Activated naive CD4-positive, alpha-beta T cell treated with anti-CD3 and anti-CD28 coated beads, Interleukin-2, amount 50 U/mL, for 24 hours (primary cell): ENCODE results near the gene CCDC116.

ENCODE experiments used
- H3K27ac Mint-ChIP-seq: one replicate; pipeline ENCODE4 v1.8.0; 2021; ENCODE audit warnings: mild to moderate bottlenecking, mixed read lengths
- H3K27me3 Mint-ChIP-seq: one replicate; pipeline ENCODE4 v1.8.0; 2021; ENCODE audit warnings: mixed read lengths
- H3K36me3 Mint-ChIP-seq: one replicate; pipeline ENCODE4 v1.8.0; 2021; ENCODE audit warnings: mixed read lengths
- H3K4me1 Mint-ChIP-seq: one replicate; pipeline ENCODE4 v1.8.0; 2021; ENCODE audit warnings: mixed read lengths
- H3K4me3 Mint-ChIP-seq: one replicate; pipeline ENCODE4 v1.8.0; 2021; ENCODE audit warnings: mild to moderate bottlenecking, mixed read lengths
- H3K9me3 Mint-ChIP-seq: one replicate; pipeline ENCODE4 v1.8.0; 2021; ENCODE audit warnings: mixed read lengths

The CCDC116 gene

GRCh38 chr22:21652010-21652546, 19.5 kb downstream of the CCDC116 start:
- Mint-ChIP-seq H3K36me3 (peaks cover 2% of the 10 kb centered on the region), H3K4me3 (peak overlapping the region; percentile 89), H3K27ac (no peak overlapping the region), H3K4me1 (peaks cover 29% of the 10 kb centered on the region), H3K27me3 (no peaks in the 10 kb centered on the region), H3K9me3 (no peaks in the 10 kb centered on the region)

- H3K4me3 Mint-ChIP-seq = peak overlapping the region; percentile 57
- H3K4me1 Mint-ChIP-seq = peaks cover 35% of the 10 kb centered on the region
Measured at GRCh38 chr22:21652547-21653545, 20.3 kb downstream of the CCDC116 start.

DNA sequence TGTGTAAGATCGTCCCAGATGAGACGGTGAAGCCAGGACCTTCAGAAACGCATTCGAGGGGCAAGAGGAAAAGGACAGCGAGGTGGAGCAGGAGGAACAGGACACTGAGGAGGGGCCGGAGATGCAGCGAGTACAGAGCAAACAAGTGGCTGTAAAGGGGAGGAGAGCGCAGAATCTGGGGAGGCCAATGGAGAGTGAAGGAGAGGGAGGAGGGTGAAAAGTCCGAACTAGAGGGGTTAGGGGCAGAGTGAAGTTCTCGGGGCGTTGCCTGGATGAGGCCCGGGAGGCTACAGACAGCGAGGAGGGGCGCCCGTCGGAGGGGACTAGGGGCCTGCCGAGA, 24.4 kb downstream of the CCDC116 start:
- Mint-ChIP-seq H3K27me3 (no peaks in the 10 kb centered on the region), H3K4me1 (peaks cover 17% of the 10 kb centered on the region), H3K9me3 (no peaks in the 10 kb centered on the region), H3K27ac (peak overlapping the region; percentile 73), H3K4me3 (peak overlapping the region; percentile 73), H3K36me3 (no peaks in the 10 kb centered on the region)

More at GRCh38 chr22:21652547-21653545, 20.3 kb downstream of the CCDC116 start:
- no peak overlapping the region for H3K27ac Mint-ChIP-seq
- no peaks in the 10 kb centered on the region for H3K9me3 Mint-ChIP-seq
- no peaks in the 10 kb centered on the region for H3K27me3 Mint-ChIP-seq
- peaks cover 2% of the 10 kb centered on the region for H3K36me3 Mint-ChIP-seq

DNA sequence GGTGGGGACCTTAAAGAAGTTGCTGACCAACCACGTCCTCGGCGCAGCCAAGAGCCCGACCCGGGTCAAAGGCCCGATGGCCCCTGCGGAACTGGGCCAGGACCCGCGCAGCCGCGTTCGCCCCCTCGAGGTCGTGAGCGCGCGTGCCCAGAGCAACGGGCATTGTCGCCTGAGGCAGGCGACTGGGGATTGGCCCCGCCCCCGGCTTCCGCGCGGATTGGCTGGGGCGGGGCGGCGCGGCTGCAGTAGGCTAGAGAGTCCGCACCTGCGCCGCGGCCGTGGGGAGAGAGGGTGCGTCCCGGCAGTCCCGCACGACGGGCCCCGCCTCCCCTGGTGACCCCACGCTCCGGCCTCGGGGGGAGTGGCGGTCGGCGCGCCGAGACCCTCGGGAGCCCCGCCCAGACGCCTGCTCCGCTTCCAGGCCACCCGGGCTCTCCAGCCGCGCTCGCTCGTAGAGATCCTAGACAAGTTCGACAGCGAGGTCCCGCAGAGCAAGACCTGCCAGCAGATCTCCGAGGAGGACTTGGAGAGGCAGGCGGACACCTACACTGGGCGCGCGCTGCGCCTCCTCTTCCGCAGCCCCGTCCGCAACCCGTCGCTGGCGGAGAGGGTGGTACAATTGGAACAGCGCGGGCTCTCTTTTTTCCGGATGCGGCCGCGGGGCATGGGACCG, 24.9 kb downstream of the CCDC116 start:
- Mint-ChIP-seq H3K4me1 (peaks cover 17% of the 10 kb centered on the region), H3K27me3 (no peaks in the 10 kb centered on the region), H3K4me3 (peak overlapping the region; percentile 85), H3K36me3 (no peaks in the 10 kb centered on the region), H3K9me3 (no peaks in the 10 kb centered on the region), H3K27ac (no peak overlapping the region)

DNA sequence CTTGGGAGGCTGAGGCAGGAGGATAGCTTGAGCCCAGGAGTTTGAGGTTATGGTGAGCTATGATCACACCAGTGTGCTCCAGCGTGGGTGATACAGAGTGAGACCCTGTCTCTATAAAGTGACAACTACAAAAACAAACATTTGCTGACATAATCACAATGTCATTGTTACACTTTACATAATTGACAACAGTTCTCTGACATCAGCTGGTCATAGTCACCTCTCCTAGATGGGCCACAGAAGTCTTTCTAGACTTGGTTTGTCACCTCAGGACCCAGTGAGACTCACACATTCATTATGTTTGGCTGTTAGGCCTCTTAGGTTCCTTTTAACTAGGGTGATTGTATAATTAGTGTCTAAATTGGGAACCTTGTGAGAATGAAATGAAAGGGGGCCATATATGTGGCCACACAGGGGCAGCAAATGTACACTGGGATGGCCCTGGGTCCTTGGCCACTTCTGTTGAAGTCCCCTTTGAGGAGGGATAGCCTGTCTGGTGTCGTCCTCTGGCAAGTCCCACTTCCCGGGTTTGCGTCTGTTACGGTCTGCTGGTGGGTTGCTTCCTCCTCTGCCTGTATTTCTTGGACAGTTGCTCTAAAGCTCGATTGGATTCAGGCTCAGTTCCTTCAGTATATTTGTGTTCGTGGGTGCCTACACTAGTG, 27.4 kb downstream of the CCDC116 start:
- peaks cover 18% of the 10 kb centered on the region for H3K4me1 Mint-ChIP-seq
- no peaks in the 10 kb centered on the region for H3K36me3 Mint-ChIP-seq
- H3K27ac Mint-ChIP-seq = no peak overlapping the region
- no peaks in the 10 kb centered on the region for H3K9me3 Mint-ChIP-seq
- H3K4me3 Mint-ChIP-seq = no peak overlapping the region
- no peaks in the 10 kb centered on the region for H3K27me3 Mint-ChIP-seq

DNA sequence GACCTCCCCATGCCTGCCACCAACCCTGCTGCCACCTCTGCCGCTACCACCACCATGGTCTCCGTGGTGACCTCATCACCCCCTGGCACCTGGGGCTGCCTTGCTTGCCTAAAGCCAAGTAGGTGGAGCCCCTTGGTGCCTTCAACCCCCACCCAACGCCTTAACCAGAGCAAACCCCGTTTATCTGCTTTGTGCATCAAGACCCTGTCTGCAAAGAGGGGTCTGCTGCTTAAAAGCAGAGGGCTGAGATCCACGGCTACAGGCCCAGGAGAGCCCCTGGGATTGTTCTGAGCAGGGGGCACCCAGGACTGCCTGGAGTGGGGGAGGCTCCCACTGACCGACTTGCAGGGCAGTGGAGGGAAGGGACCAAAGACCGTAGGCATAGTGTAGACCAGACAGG, 28.3 kb downstream of the CCDC116 start:
- Mint-ChIP-seq H3K36me3 (no peaks in the 10 kb centered on the region), H3K4me1 (peaks cover 24% of the 10 kb centered on the region), H3K4me3 (no peak overlapping the region), H3K27me3 (no peaks in the 10 kb centered on the region), H3K9me3 (no peaks in the 10 kb centered on the region), H3K27ac (no peak overlapping the region)

DNA sequence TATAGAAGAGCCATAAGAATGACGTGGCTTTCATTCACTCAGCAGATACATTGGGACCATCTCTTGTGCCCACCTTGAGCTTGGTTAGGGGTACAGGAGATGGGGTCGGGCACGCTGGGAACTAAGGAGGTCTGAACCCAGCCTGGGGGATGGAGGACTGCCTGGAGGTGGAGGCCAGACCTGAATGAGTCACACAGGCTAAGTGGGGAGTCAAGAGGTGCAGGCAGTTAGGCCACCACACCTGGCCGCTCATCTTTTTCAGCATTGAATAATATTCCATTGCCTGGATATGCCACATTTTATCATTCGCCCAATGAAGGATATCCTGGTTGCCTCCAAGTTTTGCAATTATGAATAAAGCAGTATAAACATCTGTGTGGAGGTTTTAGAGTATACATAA, 29.4 kb downstream of the CCDC116 start:
- H3K27me3 Mint-ChIP-seq = no peaks in the 10 kb centered on the region
- no peaks in the 10 kb centered on the region for H3K36me3 Mint-ChIP-seq
- no peak overlapping the region for H3K4me3 Mint-ChIP-seq
- H3K27ac Mint-ChIP-seq = no peak overlapping the region
- no peaks in the 10 kb centered on the region for H3K9me3 Mint-ChIP-seq
- peaks cover 17% of the 10 kb centered on the region for H3K4me1 Mint-ChIP-seq

DNA sequence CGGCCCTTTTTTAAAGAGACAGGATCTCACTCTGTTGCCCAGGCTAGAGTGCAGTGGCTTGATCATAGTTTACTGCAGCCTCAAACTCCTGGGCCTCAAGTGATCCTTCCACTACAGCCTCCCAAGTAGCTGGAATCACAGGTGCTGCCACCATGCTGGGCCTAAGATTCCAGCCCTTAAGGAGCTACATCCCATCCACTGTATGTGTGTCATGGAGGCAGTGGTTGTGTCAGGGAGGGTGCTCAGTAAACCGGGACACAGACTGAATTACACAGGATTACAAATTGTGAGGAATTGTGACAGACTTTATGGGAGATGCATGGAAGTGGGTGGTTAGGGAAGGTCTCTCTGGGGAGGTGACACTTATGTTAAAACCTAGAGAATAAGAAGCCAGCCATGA, 31.2 kb downstream of the CCDC116 start:
- peak overlapping the region; percentile 88 for H3K27ac Mint-ChIP-seq

DNA sequence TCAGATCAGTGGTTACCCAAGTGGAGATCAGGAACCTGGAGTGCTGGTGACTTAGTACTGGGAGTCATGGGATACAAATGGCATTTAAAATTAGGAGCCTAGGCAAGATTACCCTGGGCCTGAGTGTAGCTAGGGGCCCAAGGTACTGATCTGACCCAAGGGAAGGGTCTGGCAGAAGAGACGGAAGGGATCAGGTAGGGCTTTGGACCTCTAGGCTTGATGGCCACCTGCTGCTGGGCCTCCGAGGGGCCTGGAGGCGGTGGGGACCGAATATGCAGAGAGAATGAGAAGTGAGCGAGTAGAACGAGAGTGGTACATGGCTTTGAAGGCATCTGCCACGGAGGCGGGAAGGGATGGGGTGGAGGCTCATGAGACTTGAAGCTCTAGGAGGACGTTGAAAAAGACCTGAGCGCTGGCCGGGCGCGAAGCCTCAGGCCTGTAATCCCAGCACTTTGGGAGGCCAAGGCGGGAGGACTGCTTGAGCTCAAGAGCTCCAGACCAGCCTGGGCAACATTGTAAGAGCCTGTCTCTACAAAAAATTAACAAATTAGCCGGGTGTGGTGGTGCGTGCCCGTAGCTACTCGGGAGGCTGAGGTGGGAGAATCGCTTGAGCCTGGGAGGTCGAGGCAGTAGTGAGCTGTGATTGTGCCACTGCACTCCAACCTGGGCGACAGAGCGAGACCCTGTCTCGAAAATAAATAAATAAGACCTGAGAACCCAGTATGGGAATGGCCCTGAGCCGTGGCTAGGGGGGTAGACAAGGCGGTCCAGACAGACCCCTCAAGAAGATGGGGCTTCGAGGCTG, 32.7 kb downstream of the CCDC116 start:
- Mint-ChIP-seq H3K36me3 (peaks cover 1% of the 10 kb centered on the region), H3K9me3 (no peaks in the 10 kb centered on the region), H3K27me3 (no peaks in the 10 kb centered on the region), H3K4me1 (peaks cover 32% of the 10 kb centered on the region), H3K27ac (peak overlapping the region; percentile 92), H3K4me3 (peak overlapping the region; percentile 97)

More for the DNA sequence above, 31.2 kb downstream of the CCDC116 start:
- Mint-ChIP-seq H3K4me3 (peak overlapping the region; percentile 39), H3K36me3 (no peaks in the 10 kb centered on the region), H3K9me3 (no peaks in the 10 kb centered on the region), H3K4me1 (peaks cover 23% of the 10 kb centered on the region), H3K27me3 (no peaks in the 10 kb centered on the region)

DNA sequence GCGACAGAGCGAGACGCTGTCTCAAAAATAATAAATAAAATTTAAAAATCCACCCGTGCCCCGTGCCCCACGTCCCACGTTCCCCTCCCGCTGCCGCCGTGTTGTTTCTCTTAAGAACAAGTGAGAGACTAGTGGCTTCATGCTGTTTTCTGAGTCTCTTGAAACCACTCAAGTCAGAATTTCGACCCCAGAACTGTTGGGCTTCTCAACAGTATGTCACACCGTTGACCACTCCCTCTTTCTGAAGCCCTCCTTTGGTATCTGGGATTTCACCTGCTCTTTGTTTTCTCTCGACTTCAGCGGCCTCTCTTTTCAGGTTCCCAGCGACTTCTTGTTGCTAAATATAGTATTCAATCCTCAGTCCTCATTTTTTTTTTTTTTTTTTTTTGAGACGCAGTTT, 34.2 kb downstream of the CCDC116 start:
- Mint-ChIP-seq H3K36me3 (peaks cover 10% of the 10 kb centered on the region), H3K4me1 (peaks cover 37% of the 10 kb centered on the region), H3K9me3 (no peaks in the 10 kb centered on the region), H3K27ac (no peak overlapping the region), H3K27me3 (no peaks in the 10 kb centered on the region), H3K4me3 (peak overlapping the region; percentile 97)

DNA sequence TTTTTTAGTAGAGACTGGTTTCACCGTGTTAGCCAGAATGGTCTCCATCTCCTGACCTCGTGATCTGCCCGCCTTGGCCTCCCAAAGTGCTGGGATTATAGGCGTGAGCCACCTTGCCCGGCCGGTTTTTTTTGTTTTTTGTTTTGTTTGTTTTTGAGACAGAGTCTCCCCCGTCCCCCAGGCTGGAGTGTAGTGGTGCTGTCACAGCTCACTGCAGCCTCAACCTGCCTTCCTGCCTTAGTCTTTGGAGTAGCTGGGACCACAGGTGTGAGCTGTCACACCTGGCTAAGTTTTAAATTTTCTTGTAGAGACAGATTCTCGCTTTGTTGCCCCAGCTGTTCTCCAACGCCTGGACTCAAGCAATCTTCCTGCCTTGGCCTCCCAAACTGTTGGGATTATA, 36.5 kb downstream of the CCDC116 start:
- Mint-ChIP-seq H3K27ac (no peak overlapping the region), H3K4me1 (peaks cover 37% of the 10 kb centered on the region), H3K4me3 (peak overlapping the region; percentile 44), H3K36me3 (peaks cover 11% of the 10 kb centered on the region), H3K27me3 (no peaks in the 10 kb centered on the region), H3K9me3 (no peaks in the 10 kb centered on the region)

- Mint-ChIP-seq H3K27ac (no peak overlapping the region), H3K4me1 (peaks cover 25% of the 10 kb centered on the region), H3K9me3 (no peaks in the 10 kb centered on the region), H3K4me3 (no peak overlapping the region), H3K36me3 (peaks cover 13% of the 10 kb centered on the region), H3K27me3 (no peaks in the 10 kb centered on the region)
Measured at GRCh38 chr22:21672107-21672629, 39.6 kb downstream of the CCDC116 start.

DNA sequence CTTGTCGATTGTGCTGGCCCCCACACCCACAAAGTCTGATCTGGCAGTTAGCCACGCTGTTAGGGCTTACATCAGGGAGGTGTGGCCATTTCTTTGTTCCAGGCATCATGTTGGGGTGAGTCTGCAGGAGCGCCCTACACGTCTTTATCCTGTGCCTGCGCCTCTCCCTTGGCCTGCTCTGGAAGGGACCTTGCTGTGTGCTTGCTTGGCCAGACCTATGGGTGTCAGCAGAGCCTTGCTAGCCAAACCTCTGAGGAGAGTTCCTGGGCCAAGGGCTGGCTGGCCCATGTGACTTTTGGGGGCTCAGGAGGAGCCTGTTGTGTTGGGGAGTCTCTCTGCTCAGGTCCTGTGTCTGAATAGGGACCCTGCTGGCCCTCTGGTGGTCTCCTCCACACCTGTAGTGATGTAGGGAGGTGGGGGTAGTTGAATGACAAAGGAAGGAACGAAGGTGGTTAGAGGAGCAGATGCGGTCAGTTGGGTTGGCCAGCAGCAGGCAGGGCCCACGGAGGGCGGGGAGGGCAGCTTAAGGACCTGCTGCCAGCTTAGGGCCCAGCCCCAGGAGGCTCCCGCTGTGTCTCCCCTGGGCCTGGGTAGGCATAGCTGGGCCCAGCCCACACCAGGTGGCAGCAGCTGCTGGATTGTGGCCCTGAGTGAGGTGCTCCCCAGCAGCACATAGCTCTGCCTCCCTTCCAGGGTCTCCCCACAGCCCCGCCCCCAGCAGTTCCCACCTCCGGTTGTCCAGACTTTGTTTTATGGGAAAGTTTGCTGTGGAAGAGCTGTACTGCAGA, 41.2 kb downstream of the CCDC116 start:
- H3K27ac Mint-ChIP-seq = no peak overlapping the region
- H3K27me3 Mint-ChIP-seq = no peaks in the 10 kb centered on the region
- H3K4me3 Mint-ChIP-seq = no peak overlapping the region
- no peaks in the 10 kb centered on the region for H3K9me3 Mint-ChIP-seq
- peaks cover 14% of the 10 kb centered on the region for H3K4me1 Mint-ChIP-seq
- peaks cover 13% of the 10 kb centered on the region for H3K36me3 Mint-ChIP-seq

DNA sequence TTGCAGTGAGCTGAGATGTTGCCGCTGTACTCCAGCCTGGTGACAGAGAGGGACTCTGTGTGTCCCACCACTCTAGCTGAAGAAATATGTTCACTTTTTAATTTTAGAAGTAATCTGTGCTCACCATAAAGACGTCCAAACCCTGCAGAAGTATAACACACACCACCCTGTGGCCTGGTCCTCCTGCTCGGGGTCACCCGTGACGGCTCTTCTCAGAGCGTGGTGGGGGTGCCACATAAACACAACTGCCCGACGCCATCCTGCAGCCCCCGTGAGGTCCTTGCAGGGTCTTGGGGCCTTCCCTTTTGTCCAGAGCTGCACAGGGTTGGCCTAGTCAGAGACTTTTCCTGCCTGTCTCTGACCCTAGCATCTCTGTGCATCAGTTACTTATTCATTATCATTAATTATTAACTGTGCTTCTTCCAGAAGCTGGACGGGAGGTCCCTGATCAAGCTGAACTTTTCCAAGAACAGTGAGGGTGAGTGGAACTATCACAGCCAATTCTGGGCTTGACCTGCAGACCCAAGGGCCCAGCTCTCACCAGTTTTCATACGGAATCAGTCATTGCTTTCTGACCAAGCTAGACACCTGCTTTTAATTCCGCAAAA, 42.2 kb downstream of the CCDC116 start:
- Mint-ChIP-seq H3K27ac (no peak overlapping the region), H3K27me3 (no peaks in the 10 kb centered on the region), H3K9me3 (no peaks in the 10 kb centered on the region), H3K4me1 (peaks cover 8% of the 10 kb centered on the region), H3K4me3 (no peak overlapping the region), H3K36me3 (peaks cover 13% of the 10 kb centered on the region)
